ENCODE results near the gene OR52H1.

OR52H1 gene

GRCh38 chr11:5531053-5531831, 17.1 kb downstream of the OR52H1 start:
- no peak for DNase-seq

DNA sequence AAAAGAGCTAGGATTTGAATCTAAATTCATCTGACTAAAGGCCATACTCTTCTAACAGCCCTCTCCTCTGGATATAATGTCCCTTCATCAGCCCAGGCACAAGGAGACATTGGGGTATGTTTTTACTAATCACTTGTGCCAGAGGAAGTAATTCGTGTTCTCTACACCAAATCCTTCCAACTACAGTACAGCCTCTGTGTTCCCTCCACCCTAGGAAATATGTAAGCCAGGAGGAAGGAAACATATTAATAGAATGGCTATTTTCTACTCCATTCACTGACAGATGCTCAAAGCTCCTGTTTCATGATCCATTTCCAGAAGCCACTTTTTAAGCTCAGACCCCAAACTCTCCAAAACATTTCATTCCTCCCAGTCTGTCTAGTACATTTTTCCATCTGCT, 19.8 kb downstream of the OR52H1 start:
- DNase-seq = no peak

- no peak for DNase-seq
Observed at GRCh38 chr11:5527716-5528115, 20.6 kb downstream of the OR52H1 start.

- no peak for DNase-seq
Observed at GRCh38 chr11:5524756-5525155, 23.6 kb downstream of the OR52H1 start.

- no peak for DNase-seq
Observed at GRCh38 chr11:5522308-5522707, 26.0 kb downstream of the OR52H1 start.

DNA sequence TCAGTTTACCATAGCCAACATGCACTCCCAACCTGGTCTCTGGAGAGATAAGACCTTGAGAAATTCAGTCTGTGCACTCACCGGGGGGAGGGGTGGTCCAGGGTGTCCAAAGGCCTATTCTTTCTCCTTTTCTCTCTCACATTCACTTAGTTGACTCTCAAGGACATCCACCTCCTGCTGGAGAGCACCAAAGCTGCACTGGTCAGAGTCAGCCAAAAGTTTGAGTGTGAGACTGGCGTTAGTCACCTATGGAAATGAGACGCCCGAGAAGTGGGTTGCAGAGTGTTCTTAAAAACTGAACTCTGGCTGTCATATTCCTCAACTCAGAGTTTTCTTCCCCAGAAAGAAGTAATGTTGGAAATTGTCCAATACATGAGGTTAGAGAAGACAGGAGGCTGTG, 26.8 kb downstream of the OR52H1 start:
- no peak for DNase-seq

DNA sequence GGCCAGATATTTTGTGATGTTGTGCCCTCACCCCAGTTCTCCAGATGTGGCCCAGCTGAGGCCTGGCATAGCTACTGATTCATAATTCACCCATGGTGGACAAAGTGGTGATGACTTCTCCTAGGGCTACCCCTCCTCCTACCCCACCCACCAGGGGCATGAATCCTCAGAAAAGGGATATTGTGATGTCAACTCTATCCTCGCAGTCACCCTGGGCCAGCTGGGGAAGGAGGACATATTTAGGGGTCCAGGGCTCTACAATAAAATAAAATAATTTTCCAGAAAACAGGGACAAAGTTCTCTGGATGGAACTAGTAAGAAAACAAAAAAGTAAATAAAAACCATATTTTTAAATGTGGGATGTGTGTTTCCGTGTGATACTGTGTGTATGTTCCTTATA, 31.7 kb downstream of the OR52H1 start, which contains the start of gene UBQLNL:
TSS of gene UBQLNL (minus strand) at position 101 of the 400 bp plus-strand sequence. CDS start 258 bp downstream, outside the sequence.
- no peak for DNase-seq

DNA sequence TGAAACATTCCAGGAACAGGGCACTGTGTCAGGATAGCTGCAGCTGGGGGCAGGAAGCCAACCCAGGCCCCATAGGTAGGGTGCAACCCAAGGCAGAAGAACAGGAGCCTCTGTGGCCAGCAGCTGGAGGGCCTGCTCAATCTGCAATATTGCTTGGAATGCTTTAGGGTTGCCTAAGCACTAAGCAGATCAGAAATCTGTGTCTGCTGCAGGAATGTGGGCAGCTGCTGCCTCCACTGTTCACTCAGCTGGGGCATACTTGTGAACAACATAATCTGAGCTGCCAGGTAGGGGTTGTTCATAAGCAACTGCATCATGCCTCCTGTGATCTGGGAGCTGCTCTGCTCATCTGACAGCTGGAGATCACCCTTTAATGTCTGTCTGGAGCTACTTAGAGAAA, 33.5 kb downstream of the OR52H1 start:
- no peak for DNase-seq

GRCh38 chr11:5509803-5510202, 38.5 kb downstream of the OR52H1 start, which contains the start of gene UBQLN3:
TSS of gene UBQLN3 (minus strand) at chr11:5509957. CDS start at chr11:5509558, 399 bp downstream.
- no peak for DNase-seq

DNA sequence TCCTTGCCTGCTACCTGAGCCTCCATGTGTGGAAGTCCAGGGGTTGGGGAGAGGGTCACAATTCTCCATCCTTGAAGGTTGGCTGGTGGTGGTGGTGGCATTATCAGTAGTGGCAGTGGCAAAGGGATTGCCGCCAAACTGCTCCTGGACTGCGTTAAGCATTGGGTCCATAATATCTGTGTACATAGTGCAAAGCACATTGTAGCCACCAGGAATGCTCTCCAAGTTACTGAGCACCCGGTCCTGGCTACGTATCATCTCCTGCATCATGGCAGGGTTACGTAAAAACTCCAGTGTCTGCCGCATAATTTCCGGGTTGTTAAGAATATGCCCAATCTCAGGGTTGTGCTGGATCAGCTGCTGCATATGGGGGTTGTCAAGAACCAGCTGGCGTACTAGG, 39.7 kb downstream of the OR52H1 start:
- no peak for DNase-seq

GRCh38 chr11:5507933-5508305, 40.4 kb downstream of the OR52H1 start:
- DNase-seq = no peak

DNA sequence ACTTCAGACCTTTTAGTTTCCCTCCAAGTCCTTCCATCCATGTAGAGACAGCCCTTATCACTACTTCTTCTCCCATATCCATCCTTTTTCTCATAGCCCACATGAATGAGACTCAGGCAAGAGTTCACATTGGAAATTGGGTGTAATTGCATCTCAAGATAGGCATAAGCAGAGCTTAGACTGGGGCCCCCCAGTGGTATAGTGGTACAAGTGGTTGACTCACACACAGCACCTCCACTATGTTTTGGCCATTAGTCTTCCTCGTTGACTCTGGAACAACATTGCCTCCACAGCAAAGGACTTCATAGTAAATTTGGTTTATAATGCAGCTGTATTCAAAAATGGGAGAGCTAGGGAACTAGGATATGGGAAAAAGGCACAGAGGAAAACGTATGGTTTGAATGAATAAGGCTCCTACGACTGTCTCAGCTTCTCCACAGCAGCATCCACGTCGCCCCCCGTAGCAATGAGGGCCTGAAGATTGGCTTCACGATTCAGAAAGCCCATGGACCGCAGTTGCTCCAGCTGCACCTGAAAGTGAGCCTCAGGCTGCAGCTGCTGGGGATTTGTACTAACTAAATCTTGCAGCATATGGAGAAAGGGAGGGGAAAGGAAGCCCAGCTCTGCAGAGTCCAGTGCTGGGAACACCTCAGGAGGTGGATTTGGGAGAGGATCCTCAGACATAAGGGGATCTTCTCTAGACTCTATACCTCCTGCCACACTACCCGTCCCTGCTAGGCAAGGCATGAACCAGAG, 41.0 kb downstream of the OR52H1 start:
- no peak for DNase-seq

DNA sequence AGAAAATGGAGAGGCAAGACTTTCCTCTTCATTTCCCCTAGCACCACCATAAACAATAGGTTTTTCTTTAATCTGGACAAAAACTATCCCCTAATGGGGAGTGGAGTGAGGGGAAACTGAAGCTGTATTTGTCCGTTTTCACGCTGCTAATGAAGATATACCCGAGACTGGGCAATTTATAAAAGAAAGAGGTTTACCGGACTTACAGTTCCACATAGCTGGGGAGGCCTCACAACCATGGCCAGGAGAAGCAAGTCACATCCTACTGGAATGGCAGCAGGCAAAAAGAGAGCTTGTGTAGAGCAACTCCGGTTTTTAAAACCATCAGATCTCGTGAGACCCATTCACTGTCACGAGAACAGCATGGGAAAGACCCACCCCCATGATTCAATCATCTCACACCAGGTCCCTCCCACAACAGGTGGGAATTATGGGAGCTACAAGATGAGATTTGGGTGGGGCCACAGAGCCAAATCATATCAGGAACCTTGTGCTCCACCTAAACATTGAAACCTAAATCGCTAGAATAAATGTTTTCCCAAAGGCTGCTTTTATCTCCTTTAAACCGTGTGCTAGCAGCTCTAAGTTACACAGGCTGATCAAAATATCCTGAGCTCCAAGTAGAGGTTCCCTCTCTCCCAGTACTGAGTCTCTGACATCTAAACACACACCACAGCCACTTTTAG, 42.8 kb downstream of the OR52H1 start:
- no peak for DNase-seq

DNA sequence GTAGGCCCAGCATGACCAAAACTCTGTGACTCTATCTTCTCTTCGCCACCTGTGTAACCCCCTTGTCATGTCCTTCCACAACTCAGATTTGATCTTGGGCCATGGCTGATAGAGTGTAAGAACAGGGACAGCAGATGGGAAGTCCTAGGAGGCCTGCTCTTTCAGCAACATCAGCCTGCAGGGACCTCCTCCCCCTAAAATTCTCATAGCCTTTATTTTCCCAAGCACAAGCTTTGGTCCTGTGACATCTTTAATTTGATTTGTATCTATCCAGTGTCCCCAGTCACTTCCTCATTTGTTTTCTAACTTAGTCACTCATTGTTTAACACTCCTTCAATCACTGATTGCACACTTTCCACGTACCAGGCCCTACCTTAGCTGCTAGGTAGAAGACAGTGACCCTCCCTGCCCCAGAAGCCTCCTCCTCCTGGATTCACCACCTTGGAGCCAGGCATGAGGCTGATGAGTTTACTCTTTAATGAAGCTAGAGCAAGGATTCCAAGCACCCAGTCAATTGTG, 43.9 kb downstream of the OR52H1 start:
- no peak for DNase-seq

GRCh38 chr11:5500393-5500801, 47.9 kb downstream of the OR52H1 start:
- no peak for DNase-seq

DNA sequence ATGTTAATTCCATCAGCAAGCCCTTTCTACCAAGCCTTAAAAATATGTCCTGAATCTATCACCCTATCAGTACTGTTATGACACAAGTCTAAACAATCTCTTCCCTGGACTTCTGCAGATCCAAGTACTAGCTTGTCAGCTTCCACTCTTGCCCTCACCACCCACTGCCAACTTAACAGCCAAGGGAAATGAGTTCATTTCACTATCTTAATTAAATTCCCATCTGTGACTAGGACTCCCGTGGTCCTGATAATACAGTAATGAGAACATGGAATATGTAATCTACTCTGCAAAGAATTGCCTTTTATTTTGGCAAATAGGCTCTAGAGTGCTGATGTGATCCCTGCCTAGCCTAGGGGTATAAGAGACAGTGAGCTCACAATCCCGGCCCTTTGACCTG, 48.7 kb downstream of the OR52H1 start:
- no peak for DNase-seq

All from stimulated activated naive CD4-positive, alpha-beta T cell (primary cell).